OCI-LY7 (cell line): ENCODE measurements around the gene WIZ. TPM values are rescaled to one million over a fixed set of nuclear protein-coding genes. Genes with fewer than 3 reads are reported as not detected.

ENCODE experiments used
- BruUV-seq: library from RNA; stranded (reverse); fragments of 400-500 nt; replicated peaks from 2 replicates; lab custom pipeline; 2021; lab: Mats Ljungman, UMichigan
- CTCF ChIA-PET: fragments of 300-600 bp; sonication (Branson Sonifier 250); formaldehyde crosslinking; loops from one replicate; lab custom pipeline; 2022; ENCODE audit warnings: antibody characterized with exemption; ENCODE audit not compliant: unreplicated experiment; lab: Charles Lee
- POLR2A ChIA-PET: fragments of 300-600 bp; sonication (Branson Sonifier 250); formaldehyde crosslinking; loops from one replicate; lab custom pipeline; 2022; ENCODE audit warnings: antibody characterized with exemption; lab: Charles Lee
- DNase-seq: peaks from one replicate; pipeline ENCODE4 v3.0.0-alpha.2; 2015; ENCODE audit warnings: low spot score
- H2AFZ ChIP-seq: fragments of 200-600 bp; sonication (generic), shearing (Covaris generic); 2 replicates; pipeline ENCODE4 v1.6.1; 2014; ENCODE audit warnings: mild to moderate bottlenecking, antibody characterized with exemption, low read length, moderate library complexity
- H3K27ac ChIP-seq: fragments of 200-600 bp; sonication (generic); 2 replicates; pipeline ENCODE4 v1.5.1; 2014; ENCODE audit warnings: mixed run types, low read depth, mild to moderate bottlenecking, moderate library complexity, low read length, inconsistent platforms; ENCODE audit not compliant: poor library complexity, severe bottlenecking
- H3K36me3 ChIP-seq: fragments of 200-600 bp; sonication (generic); 2 replicates; pipeline ENCODE4 v1.6.1; 2014; ENCODE audit warnings: mild to moderate bottlenecking, antibody characterized with exemption, low read length, moderate library complexity, mixed read lengths; ENCODE audit not compliant: insufficient read depth
- H3K4me1 ChIP-seq: fragments of 200-600 bp; sonication (generic); 2 replicates; pipeline ENCODE4 v1.5.1; 2014; ENCODE audit warnings: mild to moderate bottlenecking, low read length; ENCODE audit not compliant: insufficient read depth, poor library complexity, severe bottlenecking
- H3K4me2 ChIP-seq: fragments of 200-600 bp; sonication (generic); 2 replicates; pipeline ENCODE4 v1.6.1; 2014; ENCODE audit warnings: mild to moderate bottlenecking, low read length
- H3K4me3 ChIP-seq: fragments of 200-600 bp; sonication (generic); 2 replicates; pipeline ENCODE4 v1.5.1; 2014; ENCODE audit warnings: mild to moderate bottlenecking, low read depth, low read length; ENCODE audit not compliant: poor library complexity, severe bottlenecking
- H3K79me2 ChIP-seq: fragments of 200-600 bp; sonication (generic); 2 replicates; pipeline ENCODE4 v1.6.1; 2016; ENCODE audit warnings: low read depth, mild to moderate bottlenecking, low read length, moderate library complexity, mixed read lengths; ENCODE audit not compliant: insufficient read depth
- H3K9me2 ChIP-seq: fragments of 200-600 bp; sonication (generic); 2 replicates; pipeline ENCODE4 v1.6.1; 2016; ENCODE audit warnings: mild to moderate bottlenecking, low read length, mixed read lengths; ENCODE audit not compliant: insufficient read depth
- H3K9me3 ChIP-seq: fragments of 200-600 bp; sonication (generic); 2 replicates; pipeline ENCODE4 v1.6.1; 2014; ENCODE audit warnings: mild to moderate bottlenecking, mixed run types, low read length, mixed read lengths
- H4K20me1 ChIP-seq: fragments of 200-600 bp; sonication (generic); 2 replicates; pipeline ENCODE4 v1.6.1; 2014; ENCODE audit warnings: mild to moderate bottlenecking, antibody characterized with exemption, low read length, moderate library complexity, mixed read lengths; ENCODE audit not compliant: insufficient read depth
- EZH2phosphoT487 ChIP-seq: fragments of 200-600 bp; sonication (generic); IDR thresholded peaks from 2 replicates; pipeline ENCODE4 v1.6.1; 2018; ENCODE audit warnings: low read depth, borderline replicate concordance, mild to moderate bottlenecking, mixed run types, antibody characterized with exemption, low read length, moderate library complexity, mixed read lengths
- intact Hi-C: fragments of 100-400 bp; cut with micrococcal nuclease; formaldehyde crosslinking; loops from one replicate; pipeline ENCODE4 v1.10.0; 2022; ENCODE audit not compliant: unreplicated experiment
- total RNA-seq, 2 experiments: library from RNA; depleted of rRNA in 1 of 2; stranded (reverse); fragments of >200 nt in 1 of 2; shearing (Covaris generic) in 1 of 2; gene quantifications; 2 replicates each; pipeline ENCODE4 v1.2.3, GENCODE V29; 2014 to 2022
- TF ChIP-seq, protein P1 (sequence below): fragments of 200-600 bp; sonication (generic); conservative IDR thresholded peaks from 2 replicates; pipeline ENCODE4 v1.5.1; 2014; ENCODE audit warnings: mild to moderate bottlenecking, antibody characterized with exemption, low read length, moderate library complexity, mixed read lengths

Gene WIZ
- total RNA-seq, 2 experiments from 2014 or later: 16.4 to 35.9 TPM

DNA sequence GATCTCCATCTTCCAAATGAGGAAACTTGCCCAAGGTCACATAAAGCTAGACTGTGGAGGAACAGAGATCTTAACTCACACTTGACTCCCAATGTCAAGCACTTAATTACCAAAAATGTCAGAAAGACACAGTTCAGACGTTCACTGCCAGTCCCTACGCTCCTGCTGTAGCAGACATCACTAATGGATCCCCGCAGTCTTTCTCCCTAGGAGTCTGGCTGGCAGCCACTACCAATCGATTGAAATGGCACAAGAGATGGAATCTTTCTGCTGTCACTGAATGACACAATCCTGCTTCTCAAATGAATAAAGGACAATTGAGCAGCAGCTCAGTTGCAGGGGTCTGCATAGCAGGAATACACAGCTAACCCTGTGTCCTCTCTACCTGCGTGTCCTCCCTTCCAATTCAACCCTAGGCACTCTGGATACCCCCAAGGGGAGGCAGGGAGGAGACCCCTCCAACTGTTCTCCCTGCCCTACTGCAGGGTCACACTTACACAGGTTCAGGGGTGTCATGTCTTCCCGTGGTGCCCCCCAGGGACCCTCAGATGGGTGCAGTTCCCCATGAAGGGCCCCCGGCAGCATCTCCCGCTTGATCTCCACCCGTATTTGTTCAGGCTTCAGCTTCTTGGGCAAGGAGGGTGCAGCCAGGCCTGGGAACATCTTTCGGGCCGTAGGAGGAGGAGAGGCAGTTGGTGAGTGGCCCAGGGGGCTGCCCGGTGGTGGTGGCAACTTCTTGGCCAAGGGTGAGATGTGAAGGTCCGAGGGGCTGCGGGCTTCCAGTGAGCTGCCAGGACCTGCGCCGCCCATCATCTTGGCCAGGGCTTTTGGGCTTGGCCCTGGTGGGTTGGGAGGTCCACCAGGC, 23.0 kb downstream of the WIZ start:
- CTCF ChIA-PET: no interaction called here
- TSS peak; percentile 27 for BruUV-seq

DNA sequence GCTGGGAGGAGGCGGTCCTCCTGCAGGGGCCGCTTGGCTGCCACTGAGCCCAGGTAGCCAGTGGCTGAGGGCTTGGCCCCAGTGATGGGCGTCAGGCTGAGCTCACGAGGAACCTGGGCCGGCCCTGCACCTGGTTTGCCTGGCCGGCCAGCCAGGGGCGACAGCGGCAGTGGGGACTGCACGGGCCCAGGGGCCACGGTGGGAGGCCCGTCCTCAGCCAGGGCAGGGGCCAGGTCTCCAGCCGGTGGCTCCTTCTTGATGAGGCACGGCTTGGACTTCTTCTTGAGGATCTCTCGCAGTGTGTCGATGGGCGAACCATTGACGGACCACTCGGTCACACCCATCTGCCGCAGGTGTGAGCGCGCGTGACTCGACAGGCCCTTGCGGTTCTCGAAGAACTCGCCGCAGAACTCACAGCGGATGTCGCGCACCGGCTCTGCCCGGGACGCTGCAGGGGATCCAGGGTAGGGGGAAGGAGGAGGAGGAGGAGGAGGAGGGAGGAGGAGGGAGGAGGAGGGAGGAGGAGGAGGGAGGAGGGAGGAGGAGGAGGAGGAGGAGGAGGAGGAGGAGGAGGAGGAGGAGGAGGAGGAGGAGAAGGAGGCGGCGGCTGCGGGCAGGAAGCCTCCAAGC, 24.3 kb downstream of the WIZ start:
- Histone ChIP-seq H2AFZ (no peak overlapping the region), H3K9me3 (no peaks in the 10 kb centered on the region), H4K20me1 (no peaks in the 10 kb centered on the region; the same call in 1 of the 2 replicates), H3K9me2 (no peaks in the 10 kb centered on the region), H3K36me3 (peaks cover 77% of the 10 kb centered on the region), H3K27ac (no peak overlapping the region), H3K4me1 (peaks cover under 1% of the 10 kb centered on the region), H3K4me3 (no peak overlapping the region), H3K79me2 (peaks cover 7% of the 10 kb centered on the region; the same call in 1 of the 2 replicates), H3K4me2 (no peak overlapping the region)
- ChIA-PET POLR2A (no interaction called here), CTCF (no interaction called here)
- no peak for TF ChIP-seq EZH2phosphoT487
- TF ChIP-seq, protein P1, sequence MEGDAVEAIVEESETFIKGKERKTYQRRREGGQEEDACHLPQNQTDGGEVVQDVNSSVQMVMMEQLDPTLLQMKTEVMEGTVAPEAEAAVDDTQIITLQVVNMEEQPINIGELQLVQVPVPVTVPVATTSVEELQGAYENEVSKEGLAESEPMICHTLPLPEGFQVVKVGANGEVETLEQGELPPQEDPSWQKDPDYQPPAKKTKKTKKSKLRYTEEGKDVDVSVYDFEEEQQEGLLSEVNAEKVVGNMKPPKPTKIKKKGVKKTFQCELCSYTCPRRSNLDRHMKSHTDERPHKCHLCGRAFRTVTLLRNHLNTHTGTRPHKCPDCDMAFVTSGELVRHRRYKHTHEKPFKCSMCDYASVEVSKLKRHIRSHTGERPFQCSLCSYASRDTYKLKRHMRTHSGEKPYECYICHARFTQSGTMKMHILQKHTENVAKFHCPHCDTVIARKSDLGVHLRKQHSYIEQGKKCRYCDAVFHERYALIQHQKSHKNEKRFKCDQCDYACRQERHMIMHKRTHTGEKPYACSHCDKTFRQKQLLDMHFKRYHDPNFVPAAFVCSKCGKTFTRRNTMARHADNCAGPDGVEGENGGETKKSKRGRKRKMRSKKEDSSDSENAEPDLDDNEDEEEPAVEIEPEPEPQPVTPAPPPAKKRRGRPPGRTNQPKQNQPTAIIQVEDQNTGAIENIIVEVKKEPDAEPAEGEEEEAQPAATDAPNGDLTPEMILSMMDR: no peak
- no peak for DNase-seq
- intact Hi-C loops: no loop called here
- BruUV-seq: no TSS peak

More for the DNA sequence above, 23.0 kb downstream of the WIZ start:
- Histone ChIP-seq H2AFZ (no peak overlapping the region), H3K4me2 (no peak overlapping the region), H3K4me3 (no peak overlapping the region), H3K27ac (no peak overlapping the region), H3K4me1 (peaks cover 12% of the 10 kb centered on the region), H4K20me1 (no peaks in the 10 kb centered on the region; the same call in 1 of the 2 replicates), H3K9me2 (no peaks in the 10 kb centered on the region), H3K36me3 (peaks cover 77% of the 10 kb centered on the region), H3K79me2 (peaks cover 19% of the 10 kb centered on the region), H3K9me3 (no peaks in the 10 kb centered on the region)
- DNase-seq: no peak
- TF ChIP-seq EZH2phosphoT487: no peak
- TF ChIP-seq, protein P1: no peak
- intact Hi-C loops: no loop called here
- POLR2A ChIA-PET: no interaction called here
